ENCODE data around the gene B4GALT1.

Gene B4GALT1

GRCh38 chr9:33159777-33160127, 7.4 kb downstream of the B4GALT1 start:
- peak overlapping the region; percentile 87 for H3K27ac Mint-ChIP-seq
- DNase-seq (ENCODE audit: low spot score in 2 of 2) = peak; percentile 39 to 81
- H3K36me3 Mint-ChIP-seq = peaks cover 37% of the 10 kb centered on the region
- H3K4me3 Mint-ChIP-seq = peak overlapping the region; percentile 97
- H3K9me3 Mint-ChIP-seq = peaks cover 3% of the 10 kb centered on the region
- peak; percentile 82 for ATAC-seq
- peaks cover 87% of the 10 kb centered on the region for H3K4me1 Mint-ChIP-seq

- ATAC-seq (peak; percentile 52), DNase-seq (ENCODE audit: low spot score in 2 of 2) (peak in 1 of 2 donors; percentile 55)
- H3K4me1 Mint-ChIP-seq = peaks cover 88% of the 10 kb centered on the region
- H3K9me3 Mint-ChIP-seq = peaks cover 3% of the 10 kb centered on the region
- H3K4me3 Mint-ChIP-seq = peak overlapping the region; percentile 97
- peaks cover 38% of the 10 kb centered on the region for H3K36me3 Mint-ChIP-seq
- H3K27ac Mint-ChIP-seq = peak overlapping the region; percentile 87
Observed at GRCh38 chr9:33158843-33159776, 8.0 kb downstream of the B4GALT1 start.

GRCh38 chr9:33157960-33158842, 8.9 kb downstream of the B4GALT1 start:
- Mint-ChIP-seq H3K9me3 (peaks cover 3% of the 10 kb centered on the region), H3K4me1 (peaks cover 88% of the 10 kb centered on the region), H3K27ac (peak overlapping the region; percentile 87), H3K4me3 (peak overlapping the region; percentile 97), H3K36me3 (peaks cover 35% of the 10 kb centered on the region)
- DNase-seq (ENCODE audit: low spot score in 2 of 2) = no peak
- no peak for ATAC-seq

DNA sequence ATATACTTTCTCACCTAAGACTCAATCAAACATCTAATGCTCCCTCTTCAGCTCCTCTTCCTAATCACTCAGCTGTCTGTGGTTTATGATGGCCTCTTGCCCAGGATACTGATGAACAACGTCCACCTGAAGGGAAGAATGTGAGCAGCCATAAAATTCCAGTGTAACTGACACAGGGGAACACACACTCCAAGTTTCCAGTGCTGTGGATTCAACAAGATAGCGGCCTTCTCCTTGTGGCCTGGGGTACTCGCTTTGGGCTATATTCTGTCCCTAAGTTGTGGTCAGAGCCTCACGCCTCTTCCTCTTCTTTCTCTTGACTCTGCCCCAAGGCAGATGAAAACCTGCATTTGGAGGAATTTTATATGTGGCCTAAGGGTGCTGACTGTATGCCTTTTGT, 11.7 kb downstream of the B4GALT1 start:
- Mint-ChIP-seq H3K36me3 (peaks cover 39% of the 10 kb centered on the region), H3K27ac (peak overlapping the region; percentile 92), H3K4me1 (peaks cover 88% of the 10 kb centered on the region), H3K4me3 (peak overlapping the region; percentile 8), H3K9me3 (peaks cover 3% of the 10 kb centered on the region)
- DNase-seq (ENCODE audit: low spot score in 2 of 2) = no peak
- no peak for ATAC-seq

GRCh38 chr9:33154371-33154770, 12.8 kb downstream of the B4GALT1 start:
- Mint-ChIP-seq H3K4me1 (peaks cover 82% of the 10 kb centered on the region), H3K9me3 (peaks cover 3% of the 10 kb centered on the region), H3K27ac (peak overlapping the region; percentile 92), H3K36me3 (peaks cover 31% of the 10 kb centered on the region), H3K4me3 (peak overlapping the region; percentile 53)
- DNase-seq (ENCODE audit: low spot score in 2 of 2) = no peak
- ATAC-seq = no peak

GRCh38 chr9:33153666-33154065, 13.5 kb downstream of the B4GALT1 start:
- Mint-ChIP-seq H3K4me3 (peak overlapping the region; percentile 53), H3K9me3 (peaks cover 3% of the 10 kb centered on the region), H3K27ac (peak overlapping the region; percentile 92), H3K36me3 (peaks cover 24% of the 10 kb centered on the region), H3K4me1 (peaks cover 79% of the 10 kb centered on the region)
- ATAC-seq = no peak
- no peak for DNase-seq (ENCODE audit: low spot score in 2 of 2)

GRCh38 chr9:33153001-33153400, 14.1 kb downstream of the B4GALT1 start:
- Mint-ChIP-seq H3K4me3 (peak overlapping the region; percentile 53), H3K27ac (peak overlapping the region; percentile 92), H3K4me1 (peaks cover 77% of the 10 kb centered on the region), H3K36me3 (peaks cover 24% of the 10 kb centered on the region), H3K9me3 (peaks cover 3% of the 10 kb centered on the region)
- no peak for DNase-seq (ENCODE audit: low spot score in 2 of 2)
- peak; percentile 44 for ATAC-seq

DNA sequence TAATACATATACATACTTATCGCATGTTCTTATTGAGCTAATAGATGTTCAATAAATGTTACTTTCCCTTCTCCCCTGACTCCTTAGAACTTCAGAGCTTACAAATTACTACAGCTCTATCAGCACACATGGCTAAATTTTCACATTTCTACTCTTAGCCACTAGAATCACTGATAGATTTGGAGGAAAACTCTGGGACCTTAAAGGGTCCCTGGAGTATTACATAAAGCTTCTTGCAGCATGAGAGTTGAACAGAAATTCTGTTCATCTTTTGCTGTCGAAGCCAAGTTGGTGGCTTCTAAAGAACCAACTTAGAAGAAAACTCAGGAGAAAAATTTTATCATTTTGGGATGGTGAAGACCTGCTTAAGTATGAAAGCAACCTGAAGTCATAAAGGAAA, 15.5 kb downstream of the B4GALT1 start:
- peak overlapping the region; percentile 53 for H3K4me3 Mint-ChIP-seq
- peaks cover 30% of the 10 kb centered on the region for H3K36me3 Mint-ChIP-seq
- H3K27ac Mint-ChIP-seq = peak overlapping the region; percentile 92
- DNase-seq (ENCODE audit: low spot score in 2 of 2) (no peak), ATAC-seq (no peak)
- H3K4me1 Mint-ChIP-seq = peaks cover 83% of the 10 kb centered on the region
- peaks cover 3% of the 10 kb centered on the region for H3K9me3 Mint-ChIP-seq

DNA sequence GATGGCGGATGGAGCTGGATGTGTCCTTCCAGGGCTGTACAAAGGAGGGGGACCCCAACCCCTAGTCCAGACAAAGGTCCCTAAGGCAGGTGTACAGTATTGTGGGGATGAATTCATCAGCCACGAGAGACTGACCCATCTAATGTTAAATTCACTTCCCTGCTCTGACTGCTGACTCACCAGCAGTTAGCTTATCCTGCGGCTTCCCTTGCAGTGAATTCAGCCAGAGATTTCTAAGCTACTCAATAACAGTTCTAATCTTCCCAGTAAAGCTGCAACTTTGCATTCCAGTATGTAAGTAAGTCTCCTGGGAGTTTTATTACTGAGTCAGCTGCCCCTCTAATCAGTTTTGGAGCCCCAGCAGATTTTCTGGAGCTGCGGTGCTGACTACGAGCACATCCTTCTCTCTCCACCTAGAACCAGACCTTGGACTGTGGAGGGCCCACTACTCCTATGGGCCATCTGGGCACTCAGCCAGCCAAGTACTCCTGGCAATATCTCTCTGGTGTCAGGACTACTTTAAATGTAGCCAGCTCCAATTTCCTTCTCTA, 16.1 kb downstream of the B4GALT1 start:
- peaks cover 88% of the 10 kb centered on the region for H3K4me1 Mint-ChIP-seq
- peak overlapping the region; percentile 53 for H3K4me3 Mint-ChIP-seq
- DNase-seq (ENCODE audit: low spot score in 2 of 2) = no peak
- peak; percentile 60 for ATAC-seq
- H3K27ac Mint-ChIP-seq = peak overlapping the region; percentile 92
- peaks cover 3% of the 10 kb centered on the region for H3K9me3 Mint-ChIP-seq
- H3K36me3 Mint-ChIP-seq = peaks cover 30% of the 10 kb centered on the region

GRCh38 chr9:33148367-33149014, 18.6 kb downstream of the B4GALT1 start:
- peak overlapping the region; percentile 63 for H3K27ac Mint-ChIP-seq
- DNase-seq (ENCODE audit: low spot score in 2 of 2) (no peak), ATAC-seq (no peak)
- H3K4me1 Mint-ChIP-seq = peaks cover 81% of the 10 kb centered on the region
- H3K36me3 Mint-ChIP-seq = peaks cover 27% of the 10 kb centered on the region
- H3K4me3 Mint-ChIP-seq = no peak overlapping the region
- no peaks in the 10 kb centered on the region for H3K9me3 Mint-ChIP-seq

DNA sequence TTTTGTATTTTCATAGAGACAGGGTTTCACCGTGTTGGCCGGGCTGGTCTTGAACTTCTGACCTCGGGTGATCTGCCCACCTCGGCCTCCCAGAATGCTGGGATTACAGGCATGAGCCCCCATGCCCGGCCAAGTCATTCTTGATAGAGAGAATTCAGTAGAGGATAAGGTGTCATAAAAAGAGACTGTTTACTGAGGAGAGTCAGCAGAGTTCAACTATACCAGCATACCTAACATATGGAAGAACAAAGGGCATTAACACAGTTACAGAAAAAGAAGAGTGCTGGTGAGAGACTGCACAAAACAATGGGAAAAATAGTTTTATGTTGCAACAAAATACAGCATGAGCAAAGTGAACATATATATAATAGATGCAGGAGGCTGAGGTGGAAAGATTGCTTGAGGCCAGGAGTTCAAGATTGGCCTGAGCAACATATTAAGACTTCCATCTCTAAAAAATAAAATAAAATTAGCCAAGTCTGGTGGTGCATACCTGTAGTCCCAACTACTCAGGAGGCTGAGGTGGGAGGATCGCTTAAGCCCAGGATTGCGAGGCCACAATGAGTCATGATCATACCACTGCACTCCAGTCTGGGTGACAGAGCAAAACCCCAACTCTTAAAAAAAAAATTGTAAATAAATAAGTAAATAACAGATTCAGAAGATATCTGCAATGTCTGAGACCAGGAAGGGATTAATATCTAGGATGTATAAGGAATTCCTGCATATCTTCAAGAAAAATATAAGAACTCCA, 19.5 kb downstream of the B4GALT1 start:
- H3K4me1 Mint-ChIP-seq = peaks cover 80% of the 10 kb centered on the region
- peak overlapping the region; percentile 86 for H3K27ac Mint-ChIP-seq

GRCh38 chr9:33146298-33146697, 20.8 kb downstream of the B4GALT1 start:
- H3K4me3 Mint-ChIP-seq = no peak overlapping the region
- ATAC-seq (no peak), DNase-seq (ENCODE audit: low spot score in 2 of 2) (no peak)
- H3K9me3 Mint-ChIP-seq = no peaks in the 10 kb centered on the region
- H3K36me3 Mint-ChIP-seq = peaks cover 27% of the 10 kb centered on the region
- peaks cover 80% of the 10 kb centered on the region for H3K4me1 Mint-ChIP-seq
- H3K27ac Mint-ChIP-seq = peak overlapping the region; percentile 86

More for the DNA sequence above, 19.5 kb downstream of the B4GALT1 start:
- no peak overlapping the region for H3K4me3 Mint-ChIP-seq
- DNase-seq (ENCODE audit: low spot score in 2 of 2) (no peak), ATAC-seq (no peak)
- no peaks in the 10 kb centered on the region for H3K9me3 Mint-ChIP-seq
- H3K36me3 Mint-ChIP-seq = peaks cover 25% of the 10 kb centered on the region

DNA sequence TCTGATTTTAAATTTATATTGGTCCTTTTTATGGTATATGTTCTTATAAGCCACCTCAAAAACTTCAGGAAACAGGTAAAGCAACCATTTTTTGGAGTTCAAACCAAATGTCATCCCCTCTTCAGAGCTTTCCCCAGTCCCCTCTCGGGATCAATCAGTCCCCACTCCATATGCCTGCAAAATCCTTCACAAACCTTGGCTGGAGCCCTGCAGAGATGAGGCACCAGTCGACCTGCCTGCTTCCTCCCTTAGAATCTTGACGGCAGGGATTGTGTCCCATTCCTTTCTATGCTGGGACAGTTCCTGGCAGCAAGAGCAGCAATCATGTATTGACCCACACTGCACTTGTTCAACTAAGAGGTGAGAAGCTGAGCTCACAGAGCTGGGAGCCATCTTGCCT, 22.6 kb downstream of the B4GALT1 start:
- H3K27ac Mint-ChIP-seq = peak overlapping the region; percentile 86
- peak overlapping the region; percentile 62 for H3K4me3 Mint-ChIP-seq
- H3K36me3 Mint-ChIP-seq = peaks cover 36% of the 10 kb centered on the region
- H3K4me1 Mint-ChIP-seq = peaks cover 85% of the 10 kb centered on the region
- no peaks in the 10 kb centered on the region for H3K9me3 Mint-ChIP-seq
- DNase-seq (ENCODE audit: low spot score in 2 of 2) (no peak), ATAC-seq (no peak)

- ATAC-seq (peak; percentile 64), DNase-seq (ENCODE audit: low spot score in 2 of 2) (no peak)
- peaks cover 36% of the 10 kb centered on the region for H3K36me3 Mint-ChIP-seq
- peaks cover 91% of the 10 kb centered on the region for H3K4me1 Mint-ChIP-seq
- H3K9me3 Mint-ChIP-seq = no peaks in the 10 kb centered on the region
- H3K4me3 Mint-ChIP-seq = peak overlapping the region; percentile 62
- H3K27ac Mint-ChIP-seq = peak overlapping the region; percentile 93
Observed at GRCh38 chr9:33143241-33143661, 23.9 kb downstream of the B4GALT1 start.
